GM21367 (cell line): ENCODE data around the gene FBXW11.
A peak's percentile ranks its signal among the peaks of the same experiment; 100 is the strongest.
"Not testable (repeated sequence)": the region's sequence is repeated elsewhere in the genome, so short reads cannot be mapped to it uniquely, and the experiment has no call there.

ENCODE experiments used
- ATAC-seq: cut with Tn5 transposase; IDR thresholded peaks from one replicate; pipeline ENCODE4 v1.9.1; 2021; ENCODE audit not compliant: unreplicated experiment

FBXW11 gene

DNA sequence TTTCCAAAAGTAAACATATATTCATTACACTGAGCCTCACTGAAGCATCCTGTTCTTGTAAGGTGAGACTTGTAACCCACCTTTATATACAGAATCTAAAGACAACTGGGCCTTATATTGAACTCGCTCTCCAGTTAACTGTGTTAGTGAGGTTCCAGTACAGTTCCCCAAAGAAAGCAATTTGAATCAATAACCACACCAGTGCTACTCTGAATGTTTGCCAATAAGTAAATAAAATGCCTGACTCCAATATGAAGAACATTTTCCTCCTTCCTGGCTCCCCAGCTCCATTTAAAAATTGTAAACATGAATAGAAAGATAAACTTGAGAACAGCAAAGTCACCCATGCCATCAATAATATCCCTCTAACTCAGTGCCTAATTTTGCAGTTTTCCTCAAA, 50.1 kb downstream of the FBXW11 start:
- no peak for ATAC-seq

DNA sequence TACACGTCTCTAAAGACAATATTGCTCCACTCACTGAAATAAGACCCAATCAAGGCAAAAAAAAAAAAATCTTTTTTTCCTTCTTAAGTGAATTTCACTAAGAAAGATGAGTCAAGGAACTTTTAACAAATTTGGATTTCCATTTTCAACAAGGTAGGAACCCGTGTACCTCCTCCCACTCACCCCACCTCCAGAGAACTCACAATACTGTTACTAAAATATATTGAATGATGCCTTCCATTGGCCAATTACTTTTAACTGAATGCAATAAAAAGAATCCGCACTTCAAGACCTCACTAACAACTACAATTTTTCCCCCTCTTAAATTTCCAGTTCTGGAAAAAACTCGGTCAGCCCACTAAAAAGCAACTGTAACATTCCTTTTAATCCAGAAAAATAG, 50.7 kb downstream of the FBXW11 start:
- ATAC-seq, result no peak

DNA sequence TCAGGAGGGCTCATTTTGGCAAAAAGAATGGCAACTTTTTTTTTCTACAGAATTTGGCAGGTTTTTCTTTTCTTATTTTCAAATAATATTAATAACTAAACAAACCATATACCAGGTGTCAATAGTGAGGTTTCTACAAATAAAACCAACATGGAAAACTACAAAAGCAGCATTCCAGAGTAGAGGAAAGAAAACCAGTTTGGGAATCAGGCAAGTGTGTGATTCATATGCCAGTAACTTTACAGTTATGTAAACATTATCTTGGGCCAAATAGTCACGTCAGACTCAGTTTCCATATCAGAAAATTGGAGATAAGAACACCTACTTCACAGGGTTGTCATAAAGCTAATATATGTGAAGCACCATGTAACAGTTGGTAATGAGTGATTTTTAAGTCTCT, 51.7 kb downstream of the FBXW11 start:
- ATAC-seq, result no peak

DNA sequence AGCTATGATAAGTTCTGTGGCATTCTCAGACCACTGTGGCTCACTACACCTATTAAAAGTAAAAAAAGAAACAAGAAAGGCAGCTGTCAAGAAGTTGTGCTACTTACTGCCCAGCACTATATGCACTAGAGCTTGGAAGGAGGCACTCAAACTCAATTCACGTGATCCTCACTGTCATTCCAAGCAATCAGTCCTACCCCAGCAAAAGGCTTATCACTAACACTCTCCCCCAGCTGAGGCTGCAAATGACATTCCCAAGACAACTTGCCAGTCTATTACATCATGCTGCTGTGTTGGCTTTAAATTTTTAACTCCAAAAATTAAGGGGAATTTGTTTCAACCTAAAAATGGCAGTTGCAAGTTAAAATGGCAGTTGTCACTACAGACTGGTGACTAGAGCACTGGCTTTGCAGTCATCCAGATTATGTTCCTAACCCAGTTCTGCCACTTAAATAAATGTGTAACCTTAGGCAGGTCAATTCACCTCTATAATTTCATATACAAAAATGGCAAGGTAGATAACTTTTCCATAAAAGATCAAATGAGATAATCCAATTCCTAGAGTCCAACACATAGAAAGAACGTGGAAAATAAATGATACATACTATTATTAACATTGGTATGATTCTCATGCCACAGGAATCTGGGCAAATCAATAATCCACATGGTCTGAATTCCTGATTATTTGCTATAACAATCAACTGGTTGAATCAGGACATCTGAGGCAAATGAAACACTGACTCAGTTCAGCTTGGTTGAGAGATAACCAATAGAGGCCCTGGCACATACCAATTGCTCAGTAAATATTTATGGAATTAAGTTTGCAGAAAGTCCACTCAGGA, 52.4 kb downstream of the FBXW11 start:
- no peak for ATAC-seq

DNA sequence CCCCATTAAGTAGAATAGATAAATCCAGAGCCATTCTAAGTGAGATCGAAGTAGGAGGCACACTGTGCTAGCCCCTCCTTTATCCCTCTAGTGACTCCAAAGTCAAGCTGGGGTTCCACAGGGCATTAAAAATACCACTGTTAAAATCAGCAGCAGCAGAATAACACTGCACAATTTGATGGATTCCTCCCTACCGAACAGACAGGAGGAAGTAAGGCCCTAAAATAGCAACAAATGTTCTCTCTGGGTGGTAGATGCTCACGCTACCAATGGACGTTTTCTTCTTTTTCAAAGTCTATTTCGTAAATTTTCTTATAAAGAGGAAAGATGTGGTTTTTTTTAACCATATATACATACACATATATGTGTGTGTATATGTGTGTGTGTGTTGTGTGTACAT, 54.4 kb downstream of the FBXW11 start:
- ATAC-seq, result no peak

DNA sequence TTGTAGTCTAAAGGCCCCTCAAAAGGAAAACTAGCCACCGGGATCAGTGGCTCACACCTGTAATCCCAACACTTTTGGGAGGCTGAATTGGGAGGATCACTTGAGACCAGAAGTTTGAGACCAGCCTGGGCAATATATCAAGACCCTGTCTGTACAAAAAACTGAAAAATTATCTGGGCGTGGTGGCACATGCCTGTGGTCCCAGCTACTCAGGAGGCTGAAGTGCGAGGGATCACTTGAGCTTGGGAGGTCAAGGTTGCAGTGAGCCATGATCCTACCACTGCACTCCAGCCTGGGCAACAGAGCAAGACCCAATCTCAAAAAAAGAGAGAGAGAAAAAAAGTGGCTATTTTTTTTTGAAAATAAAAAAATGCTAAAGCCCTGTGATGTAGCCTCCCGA, 55.2 kb downstream of the FBXW11 start:
- no peak for ATAC-seq

DNA sequence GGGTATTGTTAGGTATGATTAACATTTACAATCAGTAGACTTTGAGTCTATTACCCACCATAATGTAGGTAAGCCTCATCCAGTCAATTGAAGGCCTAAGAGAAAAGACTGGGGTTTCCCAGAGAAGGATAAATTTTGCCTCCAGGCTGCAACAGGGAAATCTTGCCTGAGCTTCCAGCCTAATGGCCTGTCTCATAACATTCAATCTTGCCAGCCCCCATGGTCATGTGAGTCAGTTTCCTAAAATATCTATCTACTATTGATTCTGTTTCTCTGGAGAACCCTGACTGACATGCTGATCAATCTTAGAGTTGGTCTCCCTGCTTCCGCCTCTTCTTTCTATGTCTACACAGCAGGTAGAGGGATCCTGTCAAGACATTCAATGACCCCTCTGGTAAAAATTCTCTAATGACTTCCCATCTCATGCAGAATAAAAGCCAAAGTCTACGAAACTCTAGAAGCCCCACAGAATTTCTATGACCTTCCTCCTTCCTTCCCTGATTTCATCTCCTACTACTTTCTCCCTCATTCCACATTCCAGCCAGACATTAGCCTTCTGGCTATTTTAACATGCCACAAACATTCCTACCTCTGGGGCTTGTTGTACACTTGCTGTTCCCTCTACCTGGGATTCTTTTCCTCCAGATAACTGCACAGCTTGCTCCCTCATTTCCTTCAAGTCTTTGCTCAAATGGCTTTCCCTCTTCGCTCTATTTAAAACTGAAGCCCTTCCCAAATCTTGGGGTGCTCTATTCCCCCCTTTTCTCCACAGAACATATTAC, 60.2 kb downstream of the FBXW11 start:
- no peak for ATAC-seq

DNA sequence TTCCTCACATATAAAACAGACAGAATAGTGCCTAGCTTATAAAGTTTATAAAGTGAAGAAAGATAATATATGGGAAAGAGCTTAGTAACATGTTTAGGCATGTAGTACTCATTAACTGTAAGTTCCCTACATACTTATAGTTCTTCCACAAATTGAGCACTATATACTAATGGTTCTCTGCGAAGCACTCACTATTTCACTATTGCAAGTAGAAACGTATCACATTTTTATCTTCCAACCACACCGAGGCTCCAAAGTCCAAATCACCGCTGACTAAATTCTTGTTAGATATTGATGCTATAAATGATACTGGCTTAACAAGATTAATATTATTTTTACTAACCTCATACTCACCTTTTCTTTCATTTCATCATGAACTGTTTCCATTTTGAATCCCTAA, 61.0 kb downstream of the FBXW11 start:
- ATAC-seq, result no peak

DNA sequence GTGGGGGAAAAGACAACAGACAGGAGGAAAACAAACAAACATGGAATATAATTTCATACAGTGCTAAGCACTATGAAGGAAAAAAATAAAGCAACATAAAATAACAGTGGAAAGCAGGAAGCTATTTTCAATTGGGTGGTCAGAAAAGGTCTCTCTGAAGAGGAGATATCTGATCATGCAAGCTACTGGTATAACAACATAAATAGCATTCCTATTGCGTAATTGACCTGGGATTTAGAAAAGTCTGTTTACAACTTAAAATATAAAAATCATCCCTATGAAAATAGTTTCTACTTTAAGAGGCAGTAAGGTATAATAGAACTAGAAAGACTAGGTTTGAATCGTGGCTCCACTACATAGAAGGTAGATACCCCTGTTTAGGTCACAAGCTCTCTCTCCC, 61.4 kb downstream of the FBXW11 start:
- ATAC-seq, result no peak

DNA sequence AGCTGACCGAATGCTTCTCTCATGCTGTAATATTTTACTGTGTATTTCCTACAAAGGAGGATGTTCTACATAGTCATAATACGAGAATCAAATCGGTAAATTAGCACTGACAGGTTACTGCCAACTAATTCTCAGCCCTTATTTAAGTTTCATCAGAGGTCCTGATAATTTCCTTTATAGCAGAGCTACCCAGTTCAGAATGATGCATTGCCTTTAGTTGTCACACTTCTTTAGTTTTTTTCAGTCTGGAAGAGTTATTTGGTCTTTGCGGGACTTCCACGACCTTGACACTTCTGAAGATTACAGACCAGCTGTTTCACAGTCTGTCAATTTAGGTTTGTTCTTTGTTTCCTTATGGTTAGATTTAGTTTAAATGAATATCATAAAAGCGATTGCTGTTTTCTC, 64.3 kb downstream of the FBXW11 start:
- not testable (repeated sequence) for ATAC-seq

DNA sequence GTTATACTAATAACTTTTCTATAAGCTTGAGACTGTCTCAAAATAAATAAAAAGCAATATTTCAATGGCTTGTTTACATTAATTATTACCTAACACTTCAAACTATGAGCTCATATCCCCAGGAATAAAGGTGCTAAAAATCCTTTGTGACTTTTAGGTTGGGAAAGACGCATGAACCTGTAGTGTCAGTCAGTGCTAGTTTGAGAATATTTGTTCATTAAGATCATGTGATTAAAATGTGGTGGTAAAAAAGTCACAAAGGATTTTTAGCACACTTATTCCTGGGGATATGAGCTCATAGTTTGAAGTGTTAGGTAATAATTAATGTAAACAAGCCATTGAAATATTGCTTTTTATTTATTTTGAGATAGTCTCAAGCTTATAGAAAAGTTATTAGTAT, 64.8 kb downstream of the FBXW11 start:
- ATAC-seq, result not testable (repeated sequence)

DNA sequence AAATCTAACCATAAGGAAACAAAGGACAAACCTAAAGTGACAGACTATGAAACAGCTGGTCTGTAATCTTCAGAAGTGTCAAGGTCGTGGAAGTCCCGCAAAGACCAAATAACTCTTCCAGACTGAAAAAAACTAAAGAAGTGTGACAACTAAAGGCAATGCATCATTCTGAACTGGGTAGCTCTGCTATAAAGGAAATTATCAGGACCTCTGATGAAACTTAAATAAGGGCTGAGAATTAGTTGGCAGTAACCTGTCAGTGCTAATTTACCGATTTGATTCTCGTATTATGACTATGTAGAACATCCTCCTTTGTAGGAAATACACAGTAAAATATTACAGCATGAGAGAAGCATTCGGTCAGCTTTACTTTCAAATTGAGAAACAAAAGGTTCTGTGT, 65.2 kb downstream of the FBXW11 start:
- ATAC-seq, result not testable (repeated sequence)

DNA sequence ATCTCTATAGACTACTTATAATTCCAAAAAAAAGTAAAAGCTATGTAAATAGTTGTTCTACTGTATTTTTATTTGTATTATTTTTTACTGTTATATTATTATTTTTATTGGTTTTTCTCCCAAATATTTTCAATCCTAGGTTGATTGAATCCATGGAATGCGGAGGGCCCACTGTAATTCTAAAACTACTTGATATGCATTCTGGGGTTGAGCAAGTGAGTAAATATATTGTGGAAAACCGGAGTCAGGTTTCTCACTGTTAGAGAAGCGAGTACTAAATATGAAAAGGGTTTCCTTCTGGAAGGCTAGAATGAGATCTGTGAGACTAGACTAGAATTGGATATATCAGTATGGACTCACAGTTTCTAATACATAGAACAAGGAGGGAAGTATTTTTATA, 66.5 kb downstream of the FBXW11 start:
- no peak for ATAC-seq

DNA sequence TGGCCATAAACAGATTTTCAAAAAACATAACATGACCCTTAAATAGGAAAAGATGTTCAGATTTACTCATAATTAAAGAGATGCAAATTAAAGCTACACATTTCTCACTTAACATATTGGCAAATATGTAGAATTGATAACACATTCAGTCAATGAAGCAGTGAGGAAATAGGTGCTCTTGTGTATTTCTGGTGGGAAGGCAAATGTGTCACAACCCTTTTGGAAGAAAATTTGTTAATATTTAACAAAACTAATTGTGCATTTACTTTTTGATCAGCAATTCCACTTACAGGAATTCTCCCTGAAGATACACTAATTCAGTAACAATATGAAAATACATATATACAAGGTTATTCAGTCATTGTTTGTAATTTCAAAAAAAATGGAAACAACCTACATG, 68.1 kb downstream of the FBXW11 start:
- ATAC-seq, result no peak

DNA sequence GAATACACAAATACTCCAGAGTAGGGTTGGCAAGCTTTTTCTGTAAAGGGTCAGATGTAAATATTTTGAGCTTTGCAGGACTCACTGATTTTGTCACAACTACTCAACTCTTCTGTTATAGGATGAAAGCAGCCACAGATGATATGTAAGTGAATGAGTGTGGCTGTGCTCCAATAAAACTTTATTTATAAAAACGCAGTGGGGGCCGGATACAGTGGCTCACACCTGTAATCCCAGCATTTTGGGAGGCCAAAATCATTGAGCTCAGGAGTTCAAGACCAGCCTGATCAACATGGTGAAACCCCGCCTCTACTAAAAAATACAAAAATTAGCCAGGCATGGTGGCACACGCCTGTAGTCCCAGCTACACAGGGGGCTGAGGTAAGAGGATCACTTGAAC, 69.1 kb downstream of the FBXW11 start:
- ATAC-seq, result no peak

DNA sequence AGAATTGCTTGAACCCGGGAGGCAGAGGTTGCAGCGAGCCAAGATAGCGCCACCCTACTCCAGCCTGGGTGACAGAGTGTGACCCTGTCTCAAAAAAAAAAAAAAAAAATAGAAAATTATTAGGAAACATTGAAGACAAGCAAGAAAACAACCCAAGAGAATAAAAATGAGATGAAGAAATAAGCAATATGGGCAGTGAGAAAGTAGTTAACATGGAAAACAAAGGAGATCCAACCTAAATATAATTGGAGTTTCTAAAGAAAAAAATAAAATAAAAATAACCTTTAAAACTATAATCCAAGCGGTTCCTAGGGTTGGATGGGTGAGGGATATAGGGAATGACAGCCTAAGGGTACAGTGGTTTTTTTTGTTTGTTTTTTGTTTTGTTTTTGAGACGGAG, 71.9 kb downstream of the FBXW11 start:
- no peak for ATAC-seq

DNA sequence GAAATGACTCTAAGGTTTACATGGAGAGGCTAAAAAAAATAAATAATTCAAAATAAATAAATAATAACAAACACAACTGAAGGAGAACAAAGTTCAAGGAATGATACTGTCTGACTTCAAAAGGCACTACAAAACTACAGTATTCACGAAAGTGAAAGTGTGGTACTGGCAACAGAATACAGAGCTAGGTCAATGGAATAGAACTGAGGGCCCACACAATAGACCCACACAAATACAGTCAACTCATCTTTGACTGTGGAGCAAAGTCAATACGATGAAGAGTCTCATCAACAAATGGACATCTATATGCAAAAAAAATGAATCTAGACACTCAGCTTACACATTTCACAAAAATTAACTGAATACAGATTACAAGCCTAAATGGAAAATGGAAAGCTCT, 75.3 kb downstream of the FBXW11 start:
- no peak for ATAC-seq

DNA sequence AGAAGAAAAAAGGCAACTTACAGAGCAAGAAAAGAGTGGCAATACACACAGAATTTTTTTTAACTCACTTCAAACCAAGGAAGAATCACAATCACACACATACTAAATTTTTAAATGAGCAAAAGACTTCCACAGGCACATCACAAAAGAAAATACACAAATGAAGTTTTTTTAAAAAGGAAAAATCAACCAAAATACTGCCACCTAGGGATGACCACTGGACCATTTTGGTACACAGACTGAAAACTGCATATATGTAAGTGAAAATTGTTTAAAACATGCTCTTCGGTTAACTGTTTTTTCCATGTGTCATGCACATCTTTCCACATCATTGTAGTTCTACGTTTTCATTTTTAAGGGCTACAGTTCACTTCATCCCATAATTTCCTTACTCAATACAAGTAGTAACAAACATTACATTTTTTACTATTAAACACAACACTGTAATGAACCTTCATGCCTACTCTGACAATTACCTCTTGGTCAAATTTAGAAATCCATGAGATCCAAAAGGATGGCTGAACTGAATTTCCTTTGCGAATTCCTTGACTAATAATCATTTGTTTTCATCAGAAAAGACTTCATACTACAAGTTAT, 79.0 kb downstream of the FBXW11 start:
- no peak for ATAC-seq

DNA sequence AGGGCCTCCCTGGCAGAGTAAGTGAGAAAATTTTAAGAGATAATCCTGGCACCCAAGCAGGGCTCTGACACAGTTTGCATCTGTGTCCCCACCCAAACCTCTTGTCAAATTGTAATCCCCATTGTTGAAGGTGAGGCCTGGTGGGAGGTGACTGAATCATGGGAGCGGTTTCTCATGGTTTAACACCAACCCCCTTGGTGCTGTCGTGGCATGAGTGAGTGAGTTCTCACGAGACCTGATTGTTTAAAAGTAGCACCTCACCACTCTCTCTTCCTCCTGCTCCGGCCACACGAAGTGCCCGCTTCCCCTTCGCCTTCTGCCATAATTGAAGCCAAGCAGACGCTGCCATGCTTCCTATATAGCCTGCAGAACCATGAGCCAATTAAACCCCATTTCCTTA, 80.1 kb downstream of the FBXW11 start:
- ATAC-seq, result peak; percentile 78

DNA sequence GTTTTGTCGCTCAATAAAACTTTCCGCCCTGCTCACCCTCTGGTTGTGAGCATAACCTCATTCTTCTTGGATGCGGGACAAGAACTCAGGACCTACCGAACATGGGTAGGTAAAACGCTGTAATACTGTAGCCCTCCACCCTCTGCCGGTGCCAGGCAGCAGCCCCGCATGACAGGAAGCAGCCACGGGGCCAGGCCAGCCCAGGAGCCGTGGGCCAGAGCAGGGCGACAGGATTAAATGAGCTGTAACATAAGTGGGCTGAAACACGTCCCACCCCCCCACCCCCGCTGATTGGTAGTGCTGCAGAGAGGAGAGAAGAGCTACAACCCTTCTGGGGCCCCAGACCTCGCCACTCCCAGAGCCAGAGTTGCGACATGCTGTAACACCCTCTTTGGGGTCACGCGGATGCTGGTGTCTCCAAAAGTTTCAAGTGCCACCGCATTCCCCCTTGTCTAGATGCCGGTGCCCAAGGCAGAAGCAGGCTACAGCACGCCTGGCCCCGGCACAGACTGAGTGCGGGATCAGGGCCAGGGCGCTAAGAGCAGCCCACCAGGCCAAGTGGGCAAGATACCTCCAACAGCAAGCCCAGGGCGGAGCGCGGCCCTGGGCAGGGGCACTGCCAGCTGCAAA, 81.8 kb downstream of the FBXW11 start:
- no peak for ATAC-seq

DNA sequence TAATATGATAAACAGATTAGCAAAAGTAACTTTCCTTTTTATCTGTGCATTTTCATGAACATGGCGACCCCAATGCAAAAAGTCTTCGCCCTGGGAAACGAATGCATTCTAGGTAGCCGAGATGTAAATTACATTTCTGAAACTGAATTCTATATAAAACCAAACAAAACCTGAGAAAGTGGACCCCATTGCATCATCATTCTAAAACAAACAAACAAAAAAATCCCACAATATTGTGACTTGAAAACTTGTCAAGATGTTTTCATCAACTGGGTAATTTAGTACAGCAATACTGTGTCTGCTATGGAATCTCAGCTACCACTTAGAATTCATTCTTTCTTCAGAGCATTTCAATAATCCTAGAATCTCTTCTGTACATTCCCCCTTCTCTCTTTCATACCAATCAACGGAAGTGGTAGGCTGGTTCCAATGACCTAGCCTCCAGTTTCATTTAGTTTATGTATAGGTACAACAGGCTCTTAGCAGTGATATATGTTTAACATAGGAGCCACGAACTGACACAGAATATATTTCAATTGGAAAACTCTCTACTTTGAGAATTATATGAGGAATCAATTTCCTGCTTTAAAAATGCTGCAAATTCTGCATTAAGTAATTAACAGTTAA, 85.6 kb downstream of the FBXW11 start:
- no peak for ATAC-seq
